ENCODE data around the gene GALNT10.

GRCh38 chr5:154410008-154410407, 219.5 kb downstream of the GALNT10 start:
- TF ChIP-seq RAD21 (CRISPR knock-in tag; conservative IDR thresholded peaks at IDR 0.05 in 1 of 2, IDR thresholded peaks at IDR 0.05 in 1 of 2) (no peak), THRA (IDR thresholded peaks at IDR 0.05) (no peak), FOXK2 (conservative IDR thresholded peaks at IDR 0.05 in 1 of 2, IDR thresholded peaks at IDR 0.05 in 1 of 2; ENCODE audit: low read depth in 2 of 2) (no peak), CHCHD3 (CRISPR knock-in tag; IDR thresholded peaks at IDR 0.05) (no peak), YY1 (IDR thresholded peaks at IDR 0.05; ENCODE audit: borderline replicate concordance in 1 of 3, control insufficient read depth in 1 of 3, extremely low read depth in 1 of 3, insufficient read depth in 3 of 3, insufficient read length in 1 of 3, insufficient replicate concordance in 2 of 3, low read depth in 1 of 3, low read length in 2 of 3) (no peak), CTCF (IDR thresholded peaks at IDR 0.05 in 2 of 3, conservative IDR thresholded peaks at IDR 0.05 in 1 of 3; ENCODE audit: insufficient read depth in 2 of 3, low read depth in 1 of 3, low read length in 3 of 3) (no peak), SP1 (CRISPR knock-in tag; IDR thresholded peaks at IDR 0.05) (no peak), TBP (optimal IDR thresholded peaks at IDR 0.05; ENCODE audit: low read depth, low read length) (no peak), KLF16 (IDR thresholded peaks at IDR 0.05) (no peak), ZNF274 (IDR thresholded peaks at IDR 0.05; ENCODE audit: borderline replicate concordance, low read depth, low read length) (no peak)

Measured in K562 (cell line).